Jurkat, Clone E6-1 (cell line): ENCODE data around the gene ACAP2.
"Not testable (repeated sequence)": the region's sequence is repeated elsewhere in the genome, so short reads cannot be mapped to it uniquely, and the experiment has no call there.

Experiments used
- DNase-seq: peaks from one replicate; pipeline ENCODE4 v3.0.0-alpha.2; 2011; ENCODE audit warnings: low read depth, low spot score
- H3K4me3 ChIP-seq: 2 replicates; pipeline ENCODE4 v1.5.1; 2011; ENCODE audit warnings: mild to moderate bottlenecking, low read length, control low read depth, moderate library complexity

ACAP2 gene

DNA sequence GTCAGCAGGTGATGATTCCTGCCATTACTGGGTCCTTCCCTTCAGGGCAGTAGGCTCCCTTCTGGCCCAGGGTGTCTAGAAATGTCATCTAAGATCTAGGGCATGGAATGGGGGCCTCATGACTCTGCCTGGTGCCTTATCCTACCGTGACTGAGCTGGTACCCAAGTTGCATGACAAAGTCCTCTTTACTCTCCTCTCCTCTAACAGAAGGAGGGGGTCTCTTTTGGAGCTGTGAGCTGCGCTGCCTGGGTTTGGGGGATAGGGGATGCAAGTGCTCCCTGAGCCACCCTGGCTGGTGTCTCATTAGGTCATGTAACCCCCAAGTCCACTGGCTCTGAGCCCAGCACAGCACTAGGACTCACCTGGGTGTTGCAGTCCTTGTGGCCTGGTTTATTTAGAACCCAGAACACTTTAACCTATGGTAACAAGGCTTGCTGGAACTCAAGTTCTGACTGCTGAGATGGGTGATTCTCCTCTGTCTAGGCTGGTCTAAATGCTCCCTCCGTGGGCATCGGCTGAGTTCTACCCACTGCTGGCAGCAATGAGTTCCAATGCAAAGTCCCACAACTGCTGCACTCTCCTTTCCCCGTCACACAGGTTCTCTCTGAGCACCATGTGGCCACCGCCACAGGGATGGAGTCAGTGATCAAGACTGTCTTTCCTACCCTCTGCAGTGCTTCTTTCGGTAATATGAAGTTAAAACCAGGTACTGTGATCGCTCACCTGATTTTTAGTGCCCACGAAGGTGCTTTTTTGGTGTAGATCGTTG lies 205.8 kb downstream of the ACAP2 start:
- DNase-seq, result no peak
- no peak overlapping the region for H3K4me3 ChIP-seq

DNA sequence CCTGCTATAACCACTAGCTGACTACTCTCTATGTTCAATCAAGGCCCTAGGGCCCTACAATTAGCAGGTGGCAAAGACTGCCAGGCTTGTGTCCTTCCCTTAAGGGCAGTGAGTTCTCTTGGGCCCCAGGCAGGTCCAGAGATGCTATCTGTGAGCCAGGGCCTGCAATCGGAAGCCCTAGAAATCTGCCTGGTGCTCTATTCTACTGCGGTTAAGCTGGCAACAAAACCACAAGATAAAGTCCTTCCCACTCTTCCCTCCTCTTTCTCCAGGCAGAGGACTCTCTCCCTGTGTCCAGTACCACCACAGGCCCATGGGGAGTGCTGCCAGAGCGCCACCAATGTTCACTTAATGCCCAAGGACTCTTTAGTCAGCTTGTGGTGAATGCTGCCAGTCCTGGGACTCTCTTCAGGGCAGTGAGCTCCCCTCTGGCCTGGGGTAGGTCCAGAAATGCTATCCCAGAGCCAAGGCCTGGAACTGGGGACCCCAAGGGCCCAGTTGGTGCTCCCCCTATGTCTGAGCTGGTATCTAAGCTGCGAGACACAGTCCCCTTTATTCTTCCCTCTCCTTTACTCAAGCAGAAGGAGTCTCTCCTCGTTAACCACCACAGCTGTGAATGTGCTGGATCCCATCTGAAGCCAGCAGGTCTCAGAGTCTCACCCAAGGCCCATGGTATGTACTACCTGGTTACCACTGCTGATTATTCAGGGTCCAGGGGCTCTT lies 206.6 kb downstream of the ACAP2 start:
- no peak for DNase-seq
- H3K4me3 ChIP-seq, result no peak overlapping the region

DNA sequence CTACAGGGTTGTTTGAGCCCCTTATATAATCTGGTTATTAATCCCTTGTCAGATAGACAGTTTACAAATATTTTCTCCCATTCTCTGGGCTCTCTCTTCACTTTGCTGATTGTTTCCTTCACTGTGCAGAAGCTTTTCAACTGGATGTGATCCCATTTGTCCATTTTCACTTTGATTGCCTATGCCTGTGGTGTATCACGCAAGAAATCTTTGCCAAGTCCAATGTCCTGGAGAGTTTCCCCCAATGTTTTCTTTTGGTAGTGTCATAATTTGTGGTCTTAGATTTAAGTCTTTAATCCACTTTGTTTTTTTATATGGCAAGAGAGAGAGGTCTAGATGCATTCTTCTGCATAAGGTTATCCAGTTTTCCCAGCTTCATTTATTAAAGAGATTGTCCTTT lies 212.6 kb downstream of the ACAP2 start:
- no peak for DNase-seq
- H3K4me3 ChIP-seq, result no peak overlapping the region

DNA sequence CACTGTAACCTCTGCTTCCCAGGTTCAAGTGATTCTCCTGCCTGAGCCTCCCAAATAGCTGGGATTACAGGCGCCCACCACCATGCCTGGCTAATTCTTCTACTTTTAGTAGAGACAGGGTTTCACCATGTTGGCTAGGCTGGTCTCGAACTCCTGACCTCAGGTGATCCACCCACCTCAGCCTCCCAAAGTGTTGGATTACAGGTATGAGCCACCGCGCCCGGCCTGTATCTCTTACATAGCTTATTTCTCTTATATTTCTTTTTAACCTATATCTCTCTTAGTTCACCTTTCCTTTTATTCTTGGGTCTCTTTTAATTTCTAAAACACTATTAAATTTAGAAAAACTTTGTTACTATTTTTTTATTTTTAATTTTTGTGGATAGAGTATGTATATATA lies 213.9 kb downstream of the ACAP2 start:
- H3K4me3 ChIP-seq, DNase-seq: not testable (repeated sequence)

DNA sequence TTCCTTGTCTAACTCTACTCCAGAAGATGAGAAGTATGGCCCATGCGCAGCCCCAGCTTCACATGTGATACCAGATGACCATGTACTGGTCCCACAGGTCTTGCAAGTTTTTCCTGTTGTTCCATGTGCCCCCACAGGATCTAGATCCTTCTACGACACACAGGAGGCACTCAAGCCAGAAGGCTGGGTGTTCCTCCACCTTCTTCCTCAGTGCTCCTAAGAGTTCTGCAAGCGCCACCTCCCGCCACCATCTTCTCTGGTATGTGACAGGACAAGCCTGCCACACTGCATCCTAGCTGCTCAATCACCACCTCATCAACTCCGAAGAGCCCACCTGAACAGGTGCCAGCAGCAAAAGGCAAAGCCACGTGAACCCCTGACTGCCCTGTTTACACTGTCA lies 214.9 kb downstream of the ACAP2 start:
- H3K4me3 ChIP-seq, result no peak overlapping the region
- no peak for DNase-seq

DNA sequence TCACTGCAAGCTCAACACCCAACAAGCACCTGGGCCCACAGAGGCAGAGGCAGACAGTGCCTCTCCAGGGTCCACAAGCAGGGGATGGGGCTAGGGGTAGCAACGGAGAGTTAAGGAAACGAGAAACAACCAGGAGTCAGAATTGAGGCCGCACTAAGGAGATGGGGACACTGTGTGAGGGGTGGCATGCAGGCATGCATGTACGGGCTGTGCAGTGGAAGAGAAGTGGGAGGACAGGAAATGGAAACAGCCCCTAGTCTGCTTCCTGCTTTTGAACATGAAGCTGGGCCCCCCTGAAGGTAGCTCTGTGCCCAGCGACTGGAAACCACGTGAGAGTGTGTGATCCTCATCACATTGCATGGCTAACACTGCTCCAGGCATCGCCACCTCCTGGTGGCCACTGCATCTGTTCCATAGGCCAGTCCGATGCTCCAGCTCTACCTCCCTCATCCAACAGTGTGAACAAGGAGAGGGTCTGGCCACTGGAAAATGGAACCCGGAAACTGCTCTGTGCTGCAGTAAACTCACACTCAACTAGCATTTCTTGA lies 215.8 kb downstream of the ACAP2 start:
- no peak overlapping the region for H3K4me3 ChIP-seq
- DNase-seq, result no peak

DNA sequence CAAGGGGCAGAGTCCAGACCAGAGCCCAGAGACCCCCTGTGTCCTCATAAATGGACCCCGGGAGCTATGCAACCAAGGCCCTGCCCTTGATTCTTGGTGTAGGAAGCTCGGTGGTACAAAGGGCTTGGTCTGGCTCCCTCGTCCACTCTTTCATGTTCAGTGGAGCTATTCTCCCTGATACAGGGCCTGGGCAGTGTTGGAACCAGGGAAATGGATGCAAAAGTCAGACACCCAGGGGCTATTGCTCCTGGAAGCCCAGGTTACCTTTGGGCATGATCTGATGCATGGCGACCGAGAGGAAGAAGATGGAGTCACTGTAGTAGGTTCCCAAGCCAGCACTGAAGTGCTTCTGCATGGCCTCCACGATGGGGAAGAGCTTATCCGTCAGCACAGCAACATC lies 216.4 kb downstream of the ACAP2 start:
- no peak for DNase-seq
- no peak overlapping the region for H3K4me3 ChIP-seq

DNA sequence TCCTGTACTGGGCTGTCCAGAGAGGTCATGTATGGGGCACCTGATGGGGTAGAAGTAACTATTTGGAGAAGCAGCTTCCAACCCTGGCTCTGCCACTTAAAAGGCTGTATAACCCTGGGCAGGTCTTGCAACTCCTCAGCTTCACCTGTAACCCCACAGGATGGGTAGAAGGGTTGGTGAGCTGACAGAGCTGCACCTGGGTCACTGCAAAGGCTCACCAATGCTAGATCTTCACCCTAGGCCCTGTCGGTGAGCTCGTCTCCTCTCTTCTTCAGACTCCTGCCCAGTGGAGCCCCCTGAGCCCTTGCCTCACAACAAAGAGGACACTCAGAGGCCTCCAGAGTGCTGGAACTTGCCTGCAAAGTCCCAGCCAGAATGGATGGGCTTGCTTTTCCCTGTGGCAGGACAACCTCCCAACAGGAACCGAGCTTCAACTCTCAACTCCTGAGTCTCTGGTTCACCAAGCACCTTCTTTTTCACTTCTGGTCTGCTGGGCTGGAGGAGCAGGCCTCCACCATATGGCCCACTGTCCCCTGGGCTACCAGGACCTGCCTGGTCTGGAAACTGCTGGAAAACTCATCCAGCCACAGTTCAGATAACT lies 217.7 kb downstream of the ACAP2 start:
- DNase-seq, result no peak
- no peak overlapping the region for H3K4me3 ChIP-seq
